Measurements from ENCODE around the gene SLC13A4.

GRCh38 chr7:135661311-135662122 lies 66.5 kb downstream of the SLC13A4 start:
- TF ChIP-seq CTCF (conservative IDR thresholded peaks at IDR 0.05 in 1 of 2, IDR thresholded peaks at IDR 0.05 in 1 of 2; ENCODE audit: low read depth in 1 of 2, low read length in 2 of 2) (no peak), EZH2 (IDR thresholded peaks at IDR 0.05; ENCODE audit: low read length, missing control alignments) (no peak)

Measured in fibroblast of lung (primary cell).